ENCODE data around the gene HIVEP1. TPM values are rescaled to one million over a fixed set of nuclear protein-coding genes. Genes with fewer than 3 reads are reported as not detected.

Gene HIVEP1
- total and polyA plus RNA-seq, 2 donors from 2014 or later, result 3.6 to 30.4 TPM

GRCh38 chr6:12083763-12084162 lies 71.7 kb downstream of the HIVEP1 start:
- Histone ChIP-seq H3K9me3 (ENCODE audit: control insufficient read depth in 2 of 3, insufficient read depth in 1 of 3, low read length in 3 of 3) (no peaks in the 10 kb centered on the region), H3K9ac (ENCODE audit: low read length in 3 of 3) (no peak overlapping the region), H3K27me3 (ENCODE audit: control insufficient read depth, insufficient read depth, low read length) (no peaks in the 10 kb centered on the region), H3K4me3 (ENCODE audit: low read length in 3 of 3) (no peak overlapping the region), H3K4me1 (ENCODE audit: control insufficient read depth in 2 of 3, insufficient read depth in 2 of 3, low read depth in 1 of 3, low read length in 3 of 3) (no peaks in the 10 kb centered on the region), H3K27ac (ENCODE audit: low read depth in 2 of 2, low read length in 2 of 2) (no peak overlapping the region), H3K36me3 (ENCODE audit: control insufficient read depth in 2 of 3, insufficient read depth in 3 of 3, low read length in 3 of 3) (no peaks in the 10 kb centered on the region)
- intact Hi-C loops (cut with DNase I), result no loop called here
- DNase-seq (no peak), FAIRE-seq (no peak)
- TF ChIP-seq CTCF (IDR thresholded peaks at IDR 0.05; ENCODE audit: borderline replicate concordance, extremely low read depth, insufficient read depth), result no peak

- no peaks in the 10 kb centered on the region for H3K9me3 ChIP-seq (ENCODE audit: control insufficient read depth in 2 of 3, insufficient read depth in 1 of 3, low read length in 3 of 3)
- H3K4me1 ChIP-seq (ENCODE audit: control insufficient read depth in 2 of 3, insufficient read depth in 2 of 3, low read depth in 1 of 3, low read length in 3 of 3), result no peaks in the 10 kb centered on the region
- intact Hi-C loops (cut with DNase I), result no loop called here
- no peak for TF ChIP-seq CTCF (IDR thresholded peaks at IDR 0.05; ENCODE audit: borderline replicate concordance, extremely low read depth, insufficient read depth)
- DNase-seq (no peak), FAIRE-seq (no peak)
- no peaks in the 10 kb centered on the region for H3K36me3 ChIP-seq (ENCODE audit: control insufficient read depth in 2 of 3, insufficient read depth in 3 of 3, low read length in 3 of 3)
- no peak overlapping the region for H3K9ac ChIP-seq (ENCODE audit: low read length in 3 of 3)
- no peak overlapping the region for H3K27ac ChIP-seq (ENCODE audit: low read depth in 2 of 2, low read length in 2 of 2)
- no peaks in the 10 kb centered on the region for H3K27me3 ChIP-seq (ENCODE audit: control insufficient read depth, insufficient read depth, low read length)
- H3K4me3 ChIP-seq (ENCODE audit: low read length in 3 of 3), result no peak overlapping the region
Measured at GRCh38 chr6:12084681-12085080, 72.6 kb downstream of the HIVEP1 start.

GRCh38 chr6:12088531-12088930 lies 76.4 kb downstream of the HIVEP1 start:
- no peaks in the 10 kb centered on the region for H3K36me3 ChIP-seq (ENCODE audit: control insufficient read depth in 2 of 3, insufficient read depth in 3 of 3, low read length in 3 of 3)
- H3K4me1 ChIP-seq (ENCODE audit: control insufficient read depth in 2 of 3, insufficient read depth in 2 of 3, low read depth in 1 of 3, low read length in 3 of 3), result no peaks in the 10 kb centered on the region
- FAIRE-seq (no peak), DNase-seq (no peak)
- no peak overlapping the region for H3K4me3 ChIP-seq (ENCODE audit: low read length in 3 of 3)
- no peak overlapping the region for H3K9ac ChIP-seq (ENCODE audit: low read length in 3 of 3)
- H3K27ac ChIP-seq (ENCODE audit: low read depth in 2 of 2, low read length in 2 of 2), result no peak overlapping the region
- intact Hi-C loops (cut with DNase I), result no loop called here
- no peaks in the 10 kb centered on the region for H3K27me3 ChIP-seq (ENCODE audit: control insufficient read depth, insufficient read depth, low read length)
- no peak for TF ChIP-seq CTCF (IDR thresholded peaks at IDR 0.05; ENCODE audit: borderline replicate concordance, extremely low read depth, insufficient read depth)
- H3K9me3 ChIP-seq (ENCODE audit: control insufficient read depth in 2 of 3, insufficient read depth in 1 of 3, low read length in 3 of 3), result no peaks in the 10 kb centered on the region

- Histone ChIP-seq H3K36me3 (ENCODE audit: control insufficient read depth in 2 of 3, insufficient read depth in 3 of 3, low read length in 3 of 3) (no peaks in the 10 kb centered on the region), H3K27ac (ENCODE audit: low read depth in 2 of 2, low read length in 2 of 2) (no peak overlapping the region), H3K9ac (ENCODE audit: low read length in 3 of 3) (no peak overlapping the region), H3K4me1 (ENCODE audit: control insufficient read depth in 2 of 3, insufficient read depth in 2 of 3, low read depth in 1 of 3, low read length in 3 of 3) (no peaks in the 10 kb centered on the region), H3K9me3 (ENCODE audit: control insufficient read depth in 2 of 3, insufficient read depth in 1 of 3, low read length in 3 of 3) (no peaks in the 10 kb centered on the region), H3K27me3 (ENCODE audit: control insufficient read depth, insufficient read depth, low read length) (no peaks in the 10 kb centered on the region), H3K4me3 (ENCODE audit: low read length in 3 of 3) (no peak overlapping the region)
- no peak for FAIRE-seq
- TF ChIP-seq CTCF (IDR thresholded peaks at IDR 0.05; ENCODE audit: borderline replicate concordance, extremely low read depth, insufficient read depth), result no peak
- no peak for DNase-seq
- intact Hi-C loops (cut with DNase I), result no loop called here
Measured at GRCh38 chr6:12090714-12091113, 78.6 kb downstream of the HIVEP1 start.
